GM12878 (cell line): ENCODE data around the gene NFILZ. TPM values are rescaled to one million over a fixed set of nuclear protein-coding genes. Genes with fewer than 3 reads are reported as not detected.
"Not testable (repeated sequence)": the region's sequence is repeated elsewhere in the genome, so short reads cannot be mapped to it uniquely, and the experiment has no call there.

Experiments
- ATAC-seq: fragments of 200-7000 bp; cut with Tn5 transposase; 3 replicates; pipeline ENCODE4 v1.9.1; 2020; ENCODE audit warnings: mild to moderate bottlenecking, moderate library complexity
- BruUV-seq: library from RNA; stranded (reverse); fragments of 400-500 nt; replicated peaks from 2 replicates; lab custom pipeline; 2021; lab: Mats Ljungman, UMichigan
- CTCF ChIA-PET: fragments of 300-600 bp; sonication (Branson Sonifier 250); formaldehyde crosslinking; extraction: SDS; loops from one replicate; lab custom pipeline; 2021; ENCODE audit warnings: inconsistent platforms; lab: Yijun Ruan, JAX
- POLR2A ChIA-PET: fragments of 350-600 bp; formaldehyde crosslinking; extraction: SDS; loops from one replicate; lab custom pipeline; 2021; ENCODE audit warnings: inconsistent platforms; lab: Charles Lee
- RAD21 ChIA-PET: fragments of 300-600 bp; sonication (Branson Sonifier 250); formaldehyde crosslinking; loops from one replicate; lab custom pipeline; 2023; ENCODE audit warnings: antibody characterized with exemption; ENCODE audit not compliant: unreplicated experiment; lab: Charles Lee
- SMC1A ChIA-PET: fragments of 300-600 bp; sonication (Branson Sonifier 250); formaldehyde crosslinking; loops from one replicate; lab custom pipeline; 2023; ENCODE audit not compliant: unreplicated experiment, uncharacterized antibody; lab: Charles Lee
- DNase-seq: peaks from one replicate; pipeline ENCODE4 v3.0.0-alpha.2; 2011; ENCODE audit warnings: low read depth, low spot score
- FAIRE-seq: peaks from 3 replicates; lab custom pipeline; 2011; peaks lifted over from hg19 to GRCh38; lab: Jason Lieb, UNC
- H2AFZ ChIP-seq: 2 replicates; pipeline ENCODE4 v1.6.0; 2011; ENCODE audit warnings: low read depth, low read length, control low read depth; ENCODE audit not compliant: control insufficient read depth
- H3K27ac ChIP-seq: 2 replicates; pipeline ENCODE4 v1.5.1; 2011; ENCODE audit warnings: control low read depth; ENCODE audit not compliant: control insufficient read depth, insufficient read depth
- H3K27me3 ChIP-seq, 2 experiments: replicated peaks in 1 of 2; 2 replicates each; pipeline versions ENCODE4 v1.6.0 to v1.6.1; 2011; ENCODE audit warnings: low read length in 1 of 2; ENCODE audit not compliant: control insufficient read depth in 2 of 2, insufficient read depth in 2 of 2
- H3K36me3 ChIP-seq, 2 experiments: 2 replicates each; pipeline ENCODE4 v1.5.1; 2011; ENCODE audit warnings: low read length in 1 of 2; ENCODE audit not compliant: control insufficient read depth in 2 of 2, insufficient read depth in 2 of 2
- H3K4me1 ChIP-seq: 2 replicates; pipeline ENCODE4 v1.6.1; 2011; ENCODE audit warnings: mild to moderate bottlenecking, low read length, moderate library complexity, mixed read lengths; ENCODE audit not compliant: control insufficient read depth, insufficient read depth
- H3K4me2 ChIP-seq: 2 replicates; pipeline ENCODE4 v1.6.0; 2011; ENCODE audit warnings: control low read depth; ENCODE audit not compliant: control insufficient read depth, insufficient read depth
- H3K4me3 ChIP-seq: fragments of 200-600 bp; sonication (generic); 2 replicates; pipeline ENCODE4 v1.5.1; 2016
- H3K79me2 ChIP-seq: 2 replicates; pipeline ENCODE4 v1.6.0; 2011; ENCODE audit warnings: low read length; ENCODE audit not compliant: control insufficient read depth, insufficient read depth
- H3K9ac ChIP-seq: 2 replicates; pipeline ENCODE4 v1.8.0; 2011; ENCODE audit warnings: low read length, control low read depth, mixed read lengths; ENCODE audit not compliant: control insufficient read depth, insufficient read depth
- H3K9me3 ChIP-seq: replicated peaks from 3 replicates; pipeline ENCODE4 v1.5.1; 2011; ENCODE audit warnings: mild to moderate bottlenecking, low read length; ENCODE audit not compliant: control insufficient read depth, insufficient read depth
- H4K20me1 ChIP-seq: 2 replicates; pipeline ENCODE4 v1.6.0; 2011; ENCODE audit not compliant: control insufficient read depth, insufficient read depth
- BRCA1 ChIP-seq: IDR thresholded peaks from 2 replicates; pipeline ENCODE4 v1.6.1; 2011; ENCODE audit warnings: low read depth, low read length, improper control_type of control experiment
- KLF5 ChIP-seq: fragments of 450-650 bp; IDR thresholded peaks from 2 replicates; pipeline ENCODE4 v1.6.1; 2014; ENCODE audit warnings: mild to moderate bottlenecking; ENCODE audit not compliant: partially characterized antibody
- LARP7 ChIP-seq: fragments of 450-650 bp; IDR thresholded peaks from 2 replicates; pipeline ENCODE4 v1.6.1; 2017; ENCODE audit warnings: mild to moderate bottlenecking
- MTA3 ChIP-seq: IDR thresholded peaks from 2 replicates; pipeline ENCODE4 v1.6.1; 2012; ENCODE audit warnings: low read length, inconsistent platforms, borderline replicate concordance
- PRDM15 ChIP-seq: fragments of 450-650 bp; formaldehyde crosslinking; IDR thresholded peaks from 2 replicates; pipeline ENCODE4 v1.4.0; 2020; ENCODE audit warnings: mild to moderate bottlenecking, moderate library complexity
- RELB ChIP-seq: fragments of 450-650 bp; IDR thresholded peaks from 2 replicates; pipeline ENCODE4 v1.6.1; 2017; ENCODE audit warnings: low read depth, mild to moderate bottlenecking, moderate library complexity
- STAT3 ChIP-seq: IDR thresholded peaks from 2 replicates; pipeline ENCODE4 v1.6.1; 2011; ENCODE audit warnings: low read depth, low read length, improper control_type of control experiment
- ZNF24 ChIP-seq: fragments of 450-650 bp; IDR thresholded peaks from 2 replicates; pipeline ENCODE4 v1.6.1; 2017; ENCODE audit warnings: antibody characterized with exemption, mild to moderate bottlenecking
- WGBS: methylation state at CpG from one replicate; pipeline ENCODE4 v1.1.6; 2016; ENCODE audit warnings: low lambda C conversion rate; ENCODE audit not compliant: insufficient replicate concordance, insufficient coverage; ENCODE audit errors: missing lambda C conversion rate; 5-methylcytosine and 5-hydroxymethylcytosine counted together
- in situ Hi-C: fragments of 300-500 bp; cut with MboI; formaldehyde crosslinking; loops from 9 replicates; pipeline ENCODE4 v1.14.3; 2018; ENCODE audit warnings: mixed read lengths
- intact Hi-C: fragments of 100-400 bp; cut with micrococcal nuclease; formaldehyde crosslinking; loops from one replicate; pipeline ENCODE4 v1.14.2; 2022; ENCODE audit not compliant: unreplicated experiment
- polyA plus RNA-seq, 11 experiments: library from polyadenylated mRNA; depleted of rRNA in 4 of 11; unstranded in 6 of 11; stranded (reverse) in 5 of 11; fragments of >200 nt; fragmentation: Nextera tagmentation in 4 of 11; fragmentation: Illumina TruSeq in 1 of 11; extraction: Ambion mirVana in 4 of 11; extraction: Trizol in 1 of 11; gene quantifications; 1 replicate in 1 of 11; 2 replicates in 10 of 11; pipeline versions ENCODE4 v1.2.1 to v1.2.3, GENCODE V29; 2011 to 2016; ENCODE audit warnings: inconsistent platforms in 2 of 11, missing spikeins in 2 of 11, low read depth in 1 of 11
- total RNA-seq, 4 experiments: library from RNA; depleted of rRNA in 3 of 4; stranded (reverse); fragments of >200 nt in 3 of 4; fragmentation: Illumina TruSeq in 1 of 4; extraction: Trizol in 1 of 4; gene quantifications; 2 replicates each; pipeline versions ENCODE4 v1.2.1 to v1.2.3, GENCODE V29; 2013 to 2021

Gene NFILZ
- total and polyA plus RNA-seq, 10 of the 15 experiments (the other 5 are each of a cell fraction or from before 2014, with no cell fraction given), result not detected

- BruUV-seq, result no TSS peak
- Histone ChIP-seq H3K27ac (no peak overlapping the region), H3K4me1 (no peaks in the 10 kb centered on the region), H3K4me3 (no peak overlapping the region), H2AFZ (no peak overlapping the region), H3K27me3 (no peaks in the 10 kb centered on the region), H4K20me1 (no peaks in the 10 kb centered on the region), H3K36me3 (no peaks in the 10 kb centered on the region), H3K9me3 (no peaks in the 10 kb centered on the region; the same call in 2 of the 3 replicates), H3K9ac (no peak overlapping the region), H3K4me2 (no peak overlapping the region), H3K79me2 (no peaks in the 10 kb centered on the region)
- 41% methylated on average over 8 of the region's 8 CpGs for WGBS
- TF ChIP-seq LARP7, result no peak
- TF ChIP-seq RELB, result no peak
- TF ChIP-seq ZNF24, result no peak
- TF ChIP-seq MTA3, result no peak
- TF ChIP-seq KLF5, result no peak
- no peak for TF ChIP-seq PRDM15 (CRISPR knock-in tag)
- TF ChIP-seq BRCA1, result no peak
- no peak for TF ChIP-seq STAT3
- POLR2A ChIA-PET, result no interaction called here
- DNase-seq (no peak), ATAC-seq (no peak), FAIRE-seq (no peak)
- in situ Hi-C loops, result no loop called here
- CTCF ChIA-PET, result no interaction called here
- RAD21 ChIA-PET, result no interaction called here
- intact Hi-C loops, result no loop called here
- SMC1A ChIA-PET, result no interaction called here
Measured at GRCh38 chr19:8635422-8635821, 5.0 kb downstream of the NFILZ start.

- CTCF ChIA-PET, FAIRE-seq, H2AFZ ChIP-seq, H3K79me2 ChIP-seq, BruUV-seq, SMC1A ChIA-PET, H3K27ac ChIP-seq, intact Hi-C loops, H3K4me3 ChIP-seq, POLR2A ChIA-PET, in situ Hi-C loops, H4K20me1 ChIP-seq, H3K27me3 ChIP-seq, H3K4me1 ChIP-seq, ATAC-seq, H3K4me2 ChIP-seq, H3K36me3 ChIP-seq, DNase-seq, H3K9ac ChIP-seq, H3K9me3 ChIP-seq: not testable (repeated sequence)
- WGBS, result 29% methylated on average over 4 of the region's 4 CpGs
- RAD21 ChIA-PET, result interaction anchor here (0.9 kb wide), 1 partner anchor 21 kb away, joined by 3 read pairs; no protein-coding TSS in a partner anchor
Measured at GRCh38 chr19:8637070-8637469, 6.6 kb downstream of the NFILZ start.
